Breast epithelium (tissue), 3 donors: ENCODE measurements around the gene GPR21.

Source experiments
- CTCF ChIP-seq, 3 donors: fragments of 450-650 bp; IDR thresholded peaks; one replicate each; pipeline ENCODE4 v1.5.1; 2016 to 2017; ENCODE audit warnings: antibody characterized with exemption in 3 of 3, mild to moderate bottlenecking in 3 of 3, moderate library complexity in 3 of 3
- POLR2A ChIP-seq: fragments of 450-650 bp; IDR thresholded peaks from one replicate; pipeline ENCODE4 v1.6.1; 2016; ENCODE audit warnings: antibody characterized with exemption, mild to moderate bottlenecking, moderate library complexity
- POLR2AphosphoS5 ChIP-seq, 3 donors: sonication (generic); formaldehyde crosslinking; IDR thresholded peaks; one replicate each; pipeline ENCODE4 v1.6.1; 2017; ENCODE audit warnings: antibody characterized with exemption in 3 of 3

GRCh38 chr9:123041489-123041888 lies 8.0 kb downstream of the GPR21 start:
- TF ChIP-seq POLR2A, result no peak
- no peak for TF ChIP-seq CTCF (IDR thresholded peaks at IDR 0.05)
- TF ChIP-seq POLR2AphosphoS5 (IDR thresholded peaks at IDR 0.05), result no peak
